ENCODE results near the gene CMKLR1. TPM values are rescaled to one million over a fixed set of nuclear protein-coding genes. Genes with fewer than 3 reads are reported as not detected.

CMKLR1 gene
- total RNA-seq, 1 experiment from 2014 or later = 0.24 TPM

GRCh38 chr12:108371801-108372344, 32.8 kb upstream of the CMKLR1 start:
- CTCF ChIA-PET = no interaction called here

DNA sequence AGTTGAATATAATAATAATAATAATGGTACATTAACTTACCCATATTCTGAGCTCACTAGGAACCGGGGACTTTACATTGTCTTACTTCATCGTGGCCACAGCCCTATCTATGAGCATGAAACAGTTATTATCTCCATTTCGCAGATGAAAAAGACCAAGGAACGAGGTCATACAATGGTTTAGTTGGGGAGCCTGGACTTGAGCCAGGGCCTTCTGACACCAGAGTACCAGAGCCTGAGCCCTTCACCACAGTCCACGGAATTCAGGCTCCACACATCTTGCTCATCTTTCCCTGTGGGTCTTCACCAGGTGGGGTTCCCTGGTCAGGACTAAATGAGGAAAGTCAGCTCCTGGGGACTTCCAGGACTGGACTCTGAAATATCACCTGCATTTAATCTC, 31.3 kb upstream of the CMKLR1 start:
- no peaks in the 10 kb centered on the region for H3K36me3 ChIP-seq (ENCODE audit: insufficient read depth, low read length, poor library complexity, severe bottlenecking)
- no TSS peak for BruUV-seq (replicated peaks)
- no peaks in the 10 kb centered on the region for H3K4me1 ChIP-seq (ENCODE audit: insufficient read depth, low read length, poor library complexity, severe bottlenecking)
- ChIA-PET POLR2A (ENCODE audit: low non-redundant PET) (no interaction called here), CTCF (no interaction called here)
- H3K9me3 ChIP-seq (ENCODE audit: low read depth, low read length, poor library complexity, severe bottlenecking) = no peaks in the 10 kb centered on the region
- intact Hi-C loops (cut with micrococcal nuclease; ENCODE audit: unreplicated experiment) = no loop called here
- no peak overlapping the region for H3K27ac ChIP-seq (ENCODE audit: low read depth, low read length, poor library complexity, severe bottlenecking)
- no peak for TF ChIP-seq CTCF (conservative IDR thresholded peaks at IDR 0.05; ENCODE audit: low read depth, low read length)
- TF ChIP-seq EZH2 (IDR thresholded peaks at IDR 0.05; ENCODE audit: borderline replicate concordance, low read depth, low read length, poor library complexity, severe bottlenecking) = no peak
- no peak for DNase-seq (ENCODE audit: low spot score)
- H3K27me3 ChIP-seq (replicated peaks; ENCODE audit: insufficient read depth, low read depth, low read length, poor library complexity) = peaks cover 9% of the 10 kb centered on the region
- no peak overlapping the region for H3K4me3 ChIP-seq (ENCODE audit: low read depth, low read length, poor library complexity, severe bottlenecking)

More at GRCh38 chr12:108371801-108372344, 32.8 kb upstream of the CMKLR1 start:
- no peaks in the 10 kb centered on the region for H3K9me3 ChIP-seq (ENCODE audit: low read depth, low read length, poor library complexity, severe bottlenecking)
- no peaks in the 10 kb centered on the region for H3K27me3 ChIP-seq (replicated peaks; ENCODE audit: insufficient read depth, low read depth, low read length, poor library complexity)
- no peaks in the 10 kb centered on the region for H3K36me3 ChIP-seq (ENCODE audit: insufficient read depth, low read length, poor library complexity, severe bottlenecking)
- no peak overlapping the region for H3K4me3 ChIP-seq (ENCODE audit: low read depth, low read length, poor library complexity, severe bottlenecking)
- no peak for TF ChIP-seq EZH2 (IDR thresholded peaks at IDR 0.05; ENCODE audit: borderline replicate concordance, low read depth, low read length, poor library complexity, severe bottlenecking)
- no peak for TF ChIP-seq CTCF (conservative IDR thresholded peaks at IDR 0.05; ENCODE audit: low read depth, low read length)
- no peak overlapping the region for H3K27ac ChIP-seq (ENCODE audit: low read depth, low read length, poor library complexity, severe bottlenecking)
- POLR2A ChIA-PET (ENCODE audit: low non-redundant PET) = no interaction called here
- no TSS peak for BruUV-seq (replicated peaks)
- H3K4me1 ChIP-seq (ENCODE audit: insufficient read depth, low read length, poor library complexity, severe bottlenecking) = no peaks in the 10 kb centered on the region
- intact Hi-C loops (cut with micrococcal nuclease; ENCODE audit: unreplicated experiment) = no loop called here
- no peak for DNase-seq (ENCODE audit: low spot score)

DNA sequence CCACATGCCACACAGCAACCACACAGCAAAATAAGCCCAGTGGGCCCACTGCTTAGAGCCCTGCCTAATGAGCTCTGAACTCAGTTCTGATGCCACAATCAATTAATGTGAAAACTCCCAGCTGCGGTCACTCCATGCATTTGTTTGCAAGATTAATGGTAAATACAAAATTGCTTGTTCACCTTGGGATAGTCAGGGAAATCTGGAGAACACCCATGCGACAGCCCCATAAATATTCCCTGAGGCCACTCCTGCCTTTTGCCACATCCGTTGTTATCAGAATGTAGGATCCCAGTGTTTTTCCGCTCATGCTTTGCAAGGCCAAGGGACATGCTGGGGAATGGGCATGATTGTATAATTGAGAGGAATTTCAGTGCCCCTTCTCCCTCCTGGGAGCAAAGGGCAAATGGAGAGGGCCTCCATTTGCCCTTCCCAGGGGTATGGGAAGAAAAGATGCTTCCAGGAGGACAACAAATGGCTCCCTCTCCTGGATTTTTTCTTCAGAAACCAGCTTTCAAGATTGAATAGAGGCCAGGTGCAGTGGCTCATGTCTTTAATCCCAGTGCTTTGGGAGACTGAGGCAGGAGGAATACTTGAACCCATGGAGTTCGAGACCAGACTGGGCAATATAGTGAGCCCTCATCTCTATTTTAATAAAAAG, 30.8 kb upstream of the CMKLR1 start:
- intact Hi-C loops (cut with micrococcal nuclease; ENCODE audit: unreplicated experiment) = no loop called here
- BruUV-seq (replicated peaks) = no TSS peak
- POLR2A ChIA-PET (ENCODE audit: low non-redundant PET) = no interaction called here
- no peak for TF ChIP-seq EZH2 (IDR thresholded peaks at IDR 0.05; ENCODE audit: borderline replicate concordance, low read depth, low read length, poor library complexity, severe bottlenecking)
- no peak for TF ChIP-seq CTCF (conservative IDR thresholded peaks at IDR 0.05; ENCODE audit: low read depth, low read length)
- DNase-seq (ENCODE audit: low spot score) = no peak
- Histone ChIP-seq H3K27ac (ENCODE audit: low read depth, low read length, poor library complexity, severe bottlenecking) (no peak overlapping the region), H3K4me3 (ENCODE audit: low read depth, low read length, poor library complexity, severe bottlenecking) (no peak overlapping the region), H3K4me1 (ENCODE audit: insufficient read depth, low read length, poor library complexity, severe bottlenecking) (no peaks in the 10 kb centered on the region), H3K27me3 (replicated peaks; ENCODE audit: insufficient read depth, low read depth, low read length, poor library complexity) (peaks cover 9% of the 10 kb centered on the region), H3K36me3 (ENCODE audit: insufficient read depth, low read length, poor library complexity, severe bottlenecking) (no peaks in the 10 kb centered on the region), H3K9me3 (ENCODE audit: low read depth, low read length, poor library complexity, severe bottlenecking) (no peaks in the 10 kb centered on the region)
- CTCF ChIA-PET = no interaction called here

Measured in A673 (cell line).